Suprapubic skin (tissue), 4 donors: ENCODE results near the gene FBXL3.

ENCODE experiments used
- POLR2A ChIP-seq, 2 donors: fragments of 450-650 bp; IDR thresholded peaks; one replicate each; pipeline ENCODE4 v1.6.1; 2017; ENCODE audit warnings: antibody characterized with exemption in 2 of 2, mild to moderate bottlenecking in 2 of 2, moderate library complexity in 2 of 2
- POLR2AphosphoS5 ChIP-seq, 3 donors: sonication (generic); formaldehyde crosslinking; IDR thresholded peaks; one replicate each; pipeline ENCODE4 v1.6.1; 2017; ENCODE audit warnings: antibody characterized with exemption in 3 of 3
- TF ChIP-seq, protein P1 (sequence below), 2 donors: fragments of 200-600 bp in 1 of 2; fragments of 450-650 bp in 1 of 2; sonication (generic) in 1 of 2; IDR thresholded peaks; one replicate each; pipeline ENCODE4 v1.5.1; 2016 to 2019; ENCODE audit warnings: antibody characterized with exemption in 2 of 2, mild to moderate bottlenecking in 1 of 2, moderate library complexity in 1 of 2

DNA sequence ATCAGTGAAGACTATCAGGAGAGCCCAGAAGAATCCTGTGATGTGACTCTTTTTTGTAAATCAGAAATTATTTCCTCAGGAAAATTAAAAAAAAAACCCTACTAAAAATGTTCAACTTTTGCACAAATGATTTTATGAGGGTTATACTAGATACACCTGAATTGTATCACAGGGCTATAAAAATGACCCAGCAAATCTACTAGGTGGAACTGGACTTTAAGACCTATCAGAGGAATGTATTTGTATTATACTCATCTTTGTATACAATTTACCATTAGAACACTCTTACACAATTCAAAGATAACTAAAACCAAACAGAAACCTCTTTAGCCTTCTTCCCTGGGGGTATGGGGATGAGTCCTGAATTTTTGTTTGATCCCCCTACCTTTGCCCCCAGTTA is 7.2 kb downstream of the FBXL3 start:
- TF ChIP-seq, protein P1, sequence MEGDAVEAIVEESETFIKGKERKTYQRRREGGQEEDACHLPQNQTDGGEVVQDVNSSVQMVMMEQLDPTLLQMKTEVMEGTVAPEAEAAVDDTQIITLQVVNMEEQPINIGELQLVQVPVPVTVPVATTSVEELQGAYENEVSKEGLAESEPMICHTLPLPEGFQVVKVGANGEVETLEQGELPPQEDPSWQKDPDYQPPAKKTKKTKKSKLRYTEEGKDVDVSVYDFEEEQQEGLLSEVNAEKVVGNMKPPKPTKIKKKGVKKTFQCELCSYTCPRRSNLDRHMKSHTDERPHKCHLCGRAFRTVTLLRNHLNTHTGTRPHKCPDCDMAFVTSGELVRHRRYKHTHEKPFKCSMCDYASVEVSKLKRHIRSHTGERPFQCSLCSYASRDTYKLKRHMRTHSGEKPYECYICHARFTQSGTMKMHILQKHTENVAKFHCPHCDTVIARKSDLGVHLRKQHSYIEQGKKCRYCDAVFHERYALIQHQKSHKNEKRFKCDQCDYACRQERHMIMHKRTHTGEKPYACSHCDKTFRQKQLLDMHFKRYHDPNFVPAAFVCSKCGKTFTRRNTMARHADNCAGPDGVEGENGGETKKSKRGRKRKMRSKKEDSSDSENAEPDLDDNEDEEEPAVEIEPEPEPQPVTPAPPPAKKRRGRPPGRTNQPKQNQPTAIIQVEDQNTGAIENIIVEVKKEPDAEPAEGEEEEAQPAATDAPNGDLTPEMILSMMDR (IDR thresholded peaks at IDR 0.05): no peak
- no peak for TF ChIP-seq POLR2A (IDR thresholded peaks at IDR 0.05)
- TF ChIP-seq POLR2AphosphoS5 (IDR thresholded peaks at IDR 0.05): no peak
